ENCODE measurements around the gene HIGD1B. TPM values are rescaled to one million over a fixed set of nuclear protein-coding genes. Genes with fewer than 3 reads are reported as not detected.

Gene HIGD1B
- 22.3 TPM for total RNA-seq
- long read RNA-seq, partial matches to known transcripts, result 0 of 8 reads
- long read RNA-seq, other reads (novel, unspliced or antisense), result 5 of 8 reads

DNA sequence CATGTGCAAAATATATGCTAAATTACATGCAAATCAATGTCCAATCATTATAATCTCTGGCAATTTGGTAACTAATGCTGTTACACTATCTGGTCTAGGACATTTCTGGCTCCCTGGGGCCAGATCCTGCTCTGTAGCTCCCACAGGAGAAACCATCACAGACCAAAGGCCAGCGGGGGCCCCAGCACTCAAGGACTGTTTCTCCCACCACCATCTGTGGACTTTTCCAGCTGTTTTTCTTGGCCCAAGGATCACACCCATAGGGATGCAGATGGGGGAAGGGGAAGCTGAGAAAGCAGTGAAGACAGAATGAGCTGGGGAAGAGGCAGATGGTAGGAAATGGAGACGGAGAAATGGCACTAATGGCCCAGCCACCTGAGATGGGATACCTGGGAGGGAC is at the start of gene HIGD1B:
TSS of gene HIGD1B (plus strand) at position 298 of the 400 bp plus-strand sequence. CDS start 270 bp downstream, outside the sequence.
- intact Hi-C loops (cut with DNase I), result no loop called here
- ATAC-seq, result no peak
- DNase-seq, result no peak
- H3K36me3 ChIP-seq, result peaks cover 30% of the 10 kb centered on the region
- H3K27me3 ChIP-seq (ENCODE audit: low read depth), result no peaks in the 10 kb centered on the region
- peak within 1 kb of the TSS; percentile 46 for H3K27ac ChIP-seq
- H3K4me3 ChIP-seq, result peak within 1 kb of the TSS; percentile 11
- H3K9me3 ChIP-seq, result no peaks in the 10 kb centered on the region
- TF ChIP-seq, protein P1, sequence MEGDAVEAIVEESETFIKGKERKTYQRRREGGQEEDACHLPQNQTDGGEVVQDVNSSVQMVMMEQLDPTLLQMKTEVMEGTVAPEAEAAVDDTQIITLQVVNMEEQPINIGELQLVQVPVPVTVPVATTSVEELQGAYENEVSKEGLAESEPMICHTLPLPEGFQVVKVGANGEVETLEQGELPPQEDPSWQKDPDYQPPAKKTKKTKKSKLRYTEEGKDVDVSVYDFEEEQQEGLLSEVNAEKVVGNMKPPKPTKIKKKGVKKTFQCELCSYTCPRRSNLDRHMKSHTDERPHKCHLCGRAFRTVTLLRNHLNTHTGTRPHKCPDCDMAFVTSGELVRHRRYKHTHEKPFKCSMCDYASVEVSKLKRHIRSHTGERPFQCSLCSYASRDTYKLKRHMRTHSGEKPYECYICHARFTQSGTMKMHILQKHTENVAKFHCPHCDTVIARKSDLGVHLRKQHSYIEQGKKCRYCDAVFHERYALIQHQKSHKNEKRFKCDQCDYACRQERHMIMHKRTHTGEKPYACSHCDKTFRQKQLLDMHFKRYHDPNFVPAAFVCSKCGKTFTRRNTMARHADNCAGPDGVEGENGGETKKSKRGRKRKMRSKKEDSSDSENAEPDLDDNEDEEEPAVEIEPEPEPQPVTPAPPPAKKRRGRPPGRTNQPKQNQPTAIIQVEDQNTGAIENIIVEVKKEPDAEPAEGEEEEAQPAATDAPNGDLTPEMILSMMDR (IDR thresholded peaks at IDR 0.05), result no peak
- H3K4me1 ChIP-seq, result no peaks in the 10 kb centered on the region

DNA sequence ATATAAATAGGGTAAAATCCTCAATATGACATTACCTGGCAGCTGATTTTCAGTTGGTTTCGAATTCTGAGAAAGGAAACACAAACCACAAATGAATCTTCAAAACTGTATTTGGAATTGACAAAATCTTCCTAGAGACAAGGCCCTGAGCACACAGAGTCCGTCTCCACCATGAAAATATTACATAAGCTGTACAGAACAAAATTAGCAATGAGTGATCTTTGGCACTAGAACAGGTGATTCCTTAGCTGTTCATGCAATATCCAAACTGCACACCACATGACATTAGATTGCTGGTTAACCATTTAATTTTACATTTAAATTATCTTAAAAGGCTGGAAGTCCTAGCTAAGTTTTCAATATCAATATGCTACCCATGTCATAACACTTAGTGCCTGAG is 49.3 kb upstream of the HIGD1B start:
- no peak overlapping the region for H3K4me3 ChIP-seq
- intact Hi-C loops (cut with DNase I), result no loop called here
- DNase-seq, result no peak
- ATAC-seq, result no peak
- TF ChIP-seq, protein P1 (IDR thresholded peaks at IDR 0.05), result no peak
- peaks cover 16% of the 10 kb centered on the region for H3K4me1 ChIP-seq
- H3K36me3 ChIP-seq, result no peaks in the 10 kb centered on the region
- no peaks in the 10 kb centered on the region for H3K27me3 ChIP-seq (ENCODE audit: low read depth)
- H3K27ac ChIP-seq, result no peak overlapping the region
- H3K9me3 ChIP-seq, result no peaks in the 10 kb centered on the region

GRCh38 chr17:44801880-44802279 is 45.8 kb upstream of the HIGD1B start:
- H3K36me3 ChIP-seq, result peaks cover 8% of the 10 kb centered on the region
- no peak overlapping the region for H3K4me3 ChIP-seq
- TF ChIP-seq, protein P1 (IDR thresholded peaks at IDR 0.05), result no peak
- ATAC-seq (no peak), DNase-seq (no peak)
- H3K9me3 ChIP-seq, result no peaks in the 10 kb centered on the region
- no peaks in the 10 kb centered on the region for H3K4me1 ChIP-seq
- intact Hi-C loops (cut with DNase I), result no loop called here
- no peaks in the 10 kb centered on the region for H3K27me3 ChIP-seq (ENCODE audit: low read depth)
- no peak overlapping the region for H3K27ac ChIP-seq

- intact Hi-C loops (cut with DNase I), result no loop called here
- H3K4me3 ChIP-seq, result no peak overlapping the region
- TF ChIP-seq, protein P1 (IDR thresholded peaks at IDR 0.05), result no peak
- H3K9me3 ChIP-seq, result no peaks in the 10 kb centered on the region
- H3K27ac ChIP-seq, result no peak overlapping the region
- ATAC-seq (no peak), DNase-seq (no peak)
- peaks cover 8% of the 10 kb centered on the region for H3K36me3 ChIP-seq
- no peaks in the 10 kb centered on the region for H3K27me3 ChIP-seq (ENCODE audit: low read depth)
- no peaks in the 10 kb centered on the region for H3K4me1 ChIP-seq
Measured at GRCh38 chr17:44804302-44805089, 43.2 kb upstream of the HIGD1B start.

DNA sequence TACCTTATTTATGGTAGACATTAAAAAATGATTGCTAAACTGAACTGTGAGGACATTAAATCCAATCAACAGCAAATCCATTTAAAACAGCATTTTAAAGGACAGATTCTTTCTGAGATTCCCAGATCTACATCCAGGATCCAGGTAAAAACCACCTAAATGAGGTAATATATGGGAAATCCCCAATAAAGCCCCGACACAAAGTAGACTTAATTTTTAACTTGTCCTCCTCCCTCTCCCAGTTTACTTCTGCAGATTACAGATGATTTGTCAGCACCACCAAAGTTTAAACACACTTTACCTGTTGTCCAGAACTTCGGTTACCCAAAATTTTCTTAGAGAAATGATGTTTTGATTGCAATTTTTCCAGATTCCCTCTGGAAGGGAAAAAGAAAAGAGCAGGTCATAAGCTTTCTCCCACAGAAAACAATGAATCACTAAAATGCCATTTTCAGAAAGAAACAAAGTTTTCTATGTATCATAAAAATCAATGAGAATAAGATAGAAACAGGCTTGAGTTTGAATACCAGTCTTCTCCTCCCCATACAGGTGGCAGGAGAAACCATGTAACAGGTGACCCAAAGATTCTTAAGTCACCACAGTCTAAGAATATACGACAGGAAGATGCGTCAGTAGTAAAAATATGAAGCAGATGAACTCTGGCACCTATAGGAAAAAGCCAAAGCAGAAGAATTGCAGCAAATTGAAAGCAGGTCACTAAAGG is 40.4 kb upstream of the HIGD1B start:
- peaks cover 8% of the 10 kb centered on the region for H3K36me3 ChIP-seq
- DNase-seq, result no peak
- H3K4me1 ChIP-seq, result no peaks in the 10 kb centered on the region
- peaks cover 9% of the 10 kb centered on the region for H3K27me3 ChIP-seq (ENCODE audit: low read depth)
- no peak overlapping the region for H3K27ac ChIP-seq
- intact Hi-C loops (cut with DNase I), result no loop called here
- no peak for ATAC-seq
- H3K4me3 ChIP-seq, result no peak overlapping the region
- TF ChIP-seq, protein P1 (IDR thresholded peaks at IDR 0.05), result no peak
- H3K9me3 ChIP-seq, result no peaks in the 10 kb centered on the region
